HG03159 (cell line): ENCODE results near the gene CD247.

Experiments
- ATAC-seq: cut with Tn5 transposase; IDR thresholded peaks from one replicate; pipeline ENCODE4 v1.9.1; 2021; ENCODE audit warnings: mild to moderate bottlenecking, moderate library complexity; ENCODE audit not compliant: unreplicated experiment

Gene CD247

GRCh38 chr1:167463875-167464575 is 54.3 kb downstream of the CD247 start:
- ATAC-seq = no peak

DNA sequence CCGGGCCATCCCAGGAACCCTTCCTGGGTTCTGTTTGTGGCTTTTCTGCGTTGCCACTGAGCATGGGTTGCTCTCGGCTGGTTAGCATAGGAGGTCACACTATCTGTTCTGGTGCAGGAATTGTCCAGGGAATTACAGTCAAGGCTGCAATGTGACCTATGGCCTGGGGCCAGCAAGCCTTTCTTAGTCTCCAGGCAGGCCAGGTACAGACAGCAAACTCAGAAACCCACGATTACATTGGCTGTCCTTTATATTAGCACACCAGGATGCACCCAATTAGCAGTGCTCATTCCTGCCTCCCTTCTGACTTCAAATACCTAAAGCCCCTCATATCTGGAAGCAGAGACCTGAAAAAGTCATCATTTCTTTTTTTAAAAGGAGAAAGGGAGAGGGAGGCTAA is 55.2 kb downstream of the CD247 start:
- no peak for ATAC-seq

- ATAC-seq = no peak
These were observed 56.0 kb downstream of the CD247 start for GRCh38 chr1:167462341-167462740.

DNA sequence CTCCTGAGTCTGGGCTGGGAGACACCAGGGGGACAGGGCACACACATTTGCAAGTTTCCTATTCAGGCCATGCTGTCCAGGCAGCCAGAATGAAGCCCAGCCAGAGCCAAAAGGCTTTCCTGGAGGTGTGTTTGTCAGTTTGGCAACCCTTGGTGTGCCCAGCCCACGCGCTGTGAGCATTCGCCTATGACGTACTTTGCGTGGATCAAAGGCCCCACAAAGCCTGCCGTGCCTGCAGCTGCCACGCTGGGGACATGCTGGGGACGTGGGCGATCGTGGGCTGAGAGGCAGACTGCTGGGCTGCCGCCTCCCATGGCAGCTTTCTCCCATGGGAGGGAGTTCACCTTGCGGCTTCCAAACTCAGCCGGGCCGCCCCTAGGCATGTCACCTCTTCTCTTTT is 57.5 kb downstream of the CD247 start:
- no peak for ATAC-seq

- ATAC-seq = no peak
These were observed 60.3 kb downstream of the CD247 start for GRCh38 chr1:167457936-167458584.

DNA sequence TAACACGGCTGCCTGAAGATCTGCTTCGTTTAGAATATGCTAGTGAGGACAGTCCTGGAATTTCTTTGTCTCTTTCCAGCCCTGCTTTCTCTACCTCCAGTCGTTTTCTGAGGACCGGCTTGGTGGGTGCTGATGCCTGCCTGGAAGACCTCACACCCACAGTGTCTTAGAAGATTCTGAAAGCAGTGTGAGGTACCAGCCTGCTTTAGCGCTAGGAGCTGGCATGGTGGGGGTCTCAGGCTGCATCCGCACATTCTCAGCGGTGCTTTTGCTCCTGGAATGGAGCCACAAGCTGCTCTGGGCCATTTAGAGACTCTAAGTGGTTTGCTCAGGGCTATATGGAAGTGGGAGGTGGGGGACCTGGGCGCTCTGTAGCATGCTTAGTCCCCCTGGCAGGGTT is 61.4 kb downstream of the CD247 start:
- no peak for ATAC-seq

- ATAC-seq = no peak
These were observed 61.8 kb downstream of the CD247 start for GRCh38 chr1:167456524-167456923.

- ATAC-seq = no peak
These were observed 62.4 kb downstream of the CD247 start for GRCh38 chr1:167455786-167456446.

- ATAC-seq = no peak
These were observed 63.2 kb downstream of the CD247 start for GRCh38 chr1:167454894-167455785.

DNA sequence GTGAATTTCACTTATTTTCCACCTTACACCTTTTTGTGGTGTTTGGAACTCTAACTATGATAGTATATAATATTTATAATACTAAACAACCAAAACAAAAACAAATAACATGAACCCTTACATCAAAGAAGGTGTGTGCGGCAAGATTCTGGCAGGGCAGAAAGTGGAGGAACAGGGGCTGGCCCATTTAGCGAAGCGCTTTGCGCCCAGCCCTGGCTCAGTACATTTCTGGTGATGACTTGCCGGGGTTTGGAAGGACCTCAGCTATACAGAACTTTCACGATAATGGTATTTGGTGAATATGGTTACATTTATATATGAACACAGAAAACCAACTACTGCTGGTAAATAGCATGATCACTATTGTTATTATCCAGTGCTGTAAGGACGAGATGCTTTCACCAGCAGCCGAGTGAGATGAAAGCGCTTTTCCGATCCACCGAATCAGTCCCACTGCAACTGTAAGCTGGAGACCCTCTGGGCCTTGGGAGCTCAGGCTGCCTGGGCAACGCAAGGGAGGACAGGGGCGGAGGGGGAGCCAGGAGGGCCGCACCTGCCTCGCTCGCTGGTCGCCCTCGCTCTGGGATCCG is 63.9 kb downstream of the CD247 start:
- ATAC-seq = no peak

DNA sequence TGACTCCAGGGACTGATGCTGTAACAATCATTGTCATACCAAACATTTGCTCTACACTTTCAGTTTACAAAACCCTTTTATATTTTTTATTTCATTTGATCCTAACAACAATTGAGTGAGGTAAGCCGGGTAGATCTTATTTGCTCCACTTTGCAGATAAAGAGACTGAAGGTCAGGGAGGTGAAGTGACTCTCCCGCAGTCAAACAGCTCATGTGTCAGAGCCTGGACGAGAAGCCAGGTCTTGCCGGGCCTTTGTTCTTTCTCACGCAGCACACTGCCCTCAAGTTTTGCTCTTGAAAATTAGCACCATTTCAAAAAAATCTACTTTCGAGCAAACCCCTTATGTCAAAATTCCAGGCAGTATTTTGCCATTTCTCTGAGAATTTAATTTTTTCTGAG is 65.2 kb downstream of the CD247 start:
- no peak for ATAC-seq

GRCh38 chr1:167452483-167452882 is 65.8 kb downstream of the CD247 start:
- no peak for ATAC-seq

DNA sequence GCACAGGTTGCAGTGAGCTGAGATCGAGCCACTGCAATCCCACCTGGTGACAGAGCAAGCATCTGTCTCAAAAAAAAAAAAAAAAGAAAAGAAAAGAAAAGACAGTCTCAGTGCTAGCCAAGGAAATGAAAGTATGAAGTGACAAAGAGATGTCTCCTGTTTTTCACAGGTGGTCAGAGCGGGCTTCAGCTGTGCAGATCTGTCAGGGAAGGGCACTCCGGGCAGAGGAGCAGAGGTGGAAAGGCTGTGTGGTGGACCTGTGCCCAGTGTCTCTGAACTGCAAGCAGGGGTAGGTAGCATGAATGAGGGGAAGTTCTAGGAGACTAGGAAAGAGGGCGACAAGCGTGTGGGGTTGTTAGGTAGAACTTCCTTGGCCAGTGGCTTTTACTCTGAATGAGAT is 67.5 kb downstream of the CD247 start:
- no peak for ATAC-seq

GRCh38 chr1:167447521-167448136 is 70.7 kb downstream of the CD247 start:
- ATAC-seq = peak; percentile 74

DNA sequence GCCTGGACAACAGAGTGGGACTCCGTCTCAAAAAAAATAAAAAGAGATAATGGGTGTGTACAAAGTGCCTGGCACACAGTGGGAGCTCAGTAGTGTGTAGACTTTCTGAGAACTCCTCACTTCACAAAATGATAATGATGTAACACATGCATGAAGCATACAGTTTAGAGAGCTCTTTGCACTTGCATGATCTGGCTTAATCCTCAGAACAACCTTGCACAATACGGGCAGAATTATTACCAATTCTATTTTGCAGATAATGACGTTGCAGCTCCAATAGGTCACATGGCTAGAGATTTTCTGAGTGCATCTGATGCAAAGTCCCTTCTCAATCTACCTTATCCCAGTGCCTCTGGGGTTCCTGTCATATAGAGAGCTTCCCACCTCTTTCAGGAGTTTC is 71.4 kb downstream of the CD247 start:
- ATAC-seq = no peak

DNA sequence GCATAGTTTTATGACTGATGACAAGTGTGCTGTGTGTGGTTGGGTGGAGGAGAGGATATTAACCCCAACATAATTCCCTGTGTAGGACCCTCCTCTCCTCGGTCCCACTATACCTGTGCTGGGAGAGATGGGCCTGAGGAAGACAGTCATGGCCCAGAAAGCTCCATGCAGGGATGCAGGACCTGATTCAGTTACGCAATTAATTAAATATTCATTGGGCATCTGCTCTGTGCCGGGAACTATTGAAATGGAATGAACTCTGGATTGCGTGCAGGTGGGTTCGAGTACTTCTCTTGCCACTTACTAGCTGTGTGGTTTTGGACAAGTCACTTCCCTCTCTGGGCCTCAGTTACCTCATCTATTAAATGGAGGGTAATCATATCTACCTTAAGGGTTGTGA is 74.6 kb downstream of the CD247 start:
- ATAC-seq = no peak

- no peak for ATAC-seq
These were observed 75.3 kb downstream of the CD247 start for GRCh38 chr1:167442854-167443565.

- ATAC-seq = peak; percentile 91
These were observed 76.0 kb downstream of the CD247 start for GRCh38 chr1:167442142-167442848.

- ATAC-seq = no peak
These were observed 77.1 kb downstream of the CD247 start for GRCh38 chr1:167441222-167441621.
